Left hindlimb (tissue), 1 donor: ENCODE measurements around the gene PRELP.

ENCODE experiments used
- DNase-seq: peaks from one replicate; pipeline ENCODE4 v3.0.0-alpha.2; 2018

PRELP gene

DNA sequence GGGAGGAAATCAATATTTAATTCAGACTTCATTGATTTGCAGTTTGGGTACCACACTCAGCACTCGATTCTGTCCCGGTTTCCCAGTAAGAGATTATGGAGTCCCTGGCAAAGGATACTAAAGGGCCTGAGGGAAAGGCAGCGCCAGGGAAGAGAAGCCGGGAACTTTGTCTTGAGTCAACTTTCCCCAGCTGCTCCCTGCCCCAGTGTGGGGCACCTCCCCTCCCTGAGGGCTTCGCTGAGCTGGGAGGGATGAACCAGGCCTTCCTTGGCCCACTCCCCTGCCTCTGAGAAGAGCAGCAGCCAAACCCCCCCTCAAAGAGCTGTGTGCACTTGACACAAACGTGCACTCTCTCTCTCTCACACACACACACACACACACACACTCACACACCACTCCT, 51.0 kb downstream of the PRELP start:
- no peak for DNase-seq

DNA sequence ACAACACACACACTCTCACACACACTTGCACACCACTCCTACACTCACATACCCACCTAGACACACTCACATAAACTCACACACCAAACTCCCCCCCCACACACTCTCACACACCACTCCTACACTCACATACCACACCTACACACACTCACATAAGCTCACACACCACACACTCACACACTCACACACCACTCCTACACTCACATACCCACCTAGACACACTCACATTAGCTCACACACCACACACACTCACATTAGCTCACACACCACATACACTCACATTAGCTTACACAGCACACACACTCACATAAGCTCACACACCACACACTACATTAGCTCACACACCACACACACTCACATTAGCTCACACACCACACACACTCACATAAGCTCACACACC, 51.4 kb downstream of the PRELP start:
- no peak for DNase-seq

DNA sequence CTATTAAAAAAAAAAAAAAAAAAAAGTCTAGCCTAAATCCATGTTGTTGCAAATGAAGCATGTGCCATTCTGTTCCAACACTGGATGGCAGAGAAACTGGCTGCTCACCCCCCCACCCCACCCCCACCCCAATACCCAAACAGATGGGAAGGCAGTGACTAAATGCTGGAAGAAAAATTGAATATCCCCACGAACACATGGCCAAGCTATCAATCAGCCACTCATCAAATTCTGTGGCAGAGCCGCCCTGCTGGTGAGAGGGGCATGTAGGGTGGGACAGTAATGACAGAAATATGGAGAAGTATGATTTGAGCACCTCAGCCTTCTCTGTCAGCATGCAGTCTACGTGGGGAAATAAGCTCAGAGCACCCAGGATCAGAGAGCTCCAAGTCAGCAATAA, 52.5 kb downstream of the PRELP start:
- no peak for DNase-seq

DNA sequence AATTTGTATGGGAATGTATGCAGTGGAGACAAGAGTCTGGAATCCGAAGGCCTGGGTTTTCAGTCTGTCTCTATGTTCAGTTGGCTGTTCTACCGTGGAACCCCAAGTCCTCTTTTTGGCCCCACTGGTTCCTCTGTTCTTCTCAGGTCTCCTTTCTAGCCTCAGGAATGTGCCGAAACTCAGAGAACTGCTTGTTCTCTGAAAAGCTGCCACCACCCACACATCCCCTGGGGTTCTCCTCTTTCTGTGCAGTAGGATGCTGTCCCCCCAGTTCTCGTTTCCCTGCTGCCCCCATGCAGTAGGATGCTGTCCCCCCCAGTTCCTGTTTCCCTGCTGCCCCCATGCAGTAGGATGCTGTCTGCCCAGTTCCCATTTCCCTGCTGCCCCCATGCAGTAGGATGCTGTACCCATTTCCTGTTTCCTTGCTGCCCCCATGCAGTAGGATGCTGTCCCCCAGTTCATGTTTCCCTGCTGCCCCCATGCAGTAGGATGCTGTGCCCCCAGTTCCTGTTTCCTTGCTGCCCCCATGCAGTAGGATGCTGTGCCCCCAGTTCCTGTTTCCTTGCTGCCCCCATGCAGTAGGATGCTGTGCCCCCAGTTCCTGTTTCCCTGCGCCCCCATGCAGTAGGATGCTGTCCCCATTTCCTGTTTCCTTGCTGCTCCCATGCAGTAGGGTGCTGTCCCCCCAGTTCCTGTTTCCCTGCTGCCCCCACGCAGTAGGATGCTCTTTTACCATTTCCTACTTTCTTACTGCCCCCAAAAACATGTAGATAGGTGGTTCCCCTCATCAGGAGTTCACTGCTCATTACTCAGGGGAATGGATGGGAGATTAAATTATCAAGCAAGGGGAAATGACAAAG, 53.6 kb downstream of the PRELP start:
- no peak for DNase-seq

DNA sequence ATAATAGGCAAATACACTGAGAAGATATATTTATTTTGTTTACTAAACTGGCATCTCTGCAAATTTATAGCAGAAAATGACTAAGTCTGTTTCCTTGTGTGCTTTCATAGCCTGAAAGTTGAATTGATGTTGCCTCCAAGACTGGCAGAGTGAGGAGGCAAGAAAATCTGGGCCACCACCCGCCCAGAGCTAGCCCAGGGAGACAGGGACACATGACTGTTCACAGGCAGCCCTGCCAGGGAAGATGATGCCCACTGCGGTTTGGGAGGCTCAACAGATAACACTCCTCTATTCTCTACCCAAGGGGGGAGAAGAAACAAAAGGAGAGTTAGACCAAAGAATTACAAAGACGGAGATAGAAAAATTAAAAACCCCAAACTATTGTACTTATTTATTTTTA, 55.5 kb downstream of the PRELP start:
- no peak for DNase-seq

DNA sequence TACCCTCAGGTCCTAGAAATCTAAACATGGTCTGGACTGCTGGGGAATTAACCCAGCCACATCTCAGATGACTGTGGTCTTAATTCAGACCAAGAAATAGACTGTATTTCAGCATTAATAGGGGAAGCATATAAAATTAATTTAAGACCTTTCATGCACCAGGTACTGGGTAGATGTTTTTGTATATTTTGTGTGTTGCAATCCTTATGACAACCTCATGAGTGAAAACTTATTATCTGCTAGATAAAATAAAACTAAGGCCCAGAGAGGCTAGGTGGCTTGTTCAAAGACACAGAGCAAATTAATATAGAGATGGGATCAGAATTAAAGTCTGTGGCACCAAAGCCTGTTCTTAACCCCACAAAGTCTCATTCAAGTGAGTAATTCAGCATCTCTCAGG, 58.4 kb downstream of the PRELP start:
- no peak for DNase-seq

DNA sequence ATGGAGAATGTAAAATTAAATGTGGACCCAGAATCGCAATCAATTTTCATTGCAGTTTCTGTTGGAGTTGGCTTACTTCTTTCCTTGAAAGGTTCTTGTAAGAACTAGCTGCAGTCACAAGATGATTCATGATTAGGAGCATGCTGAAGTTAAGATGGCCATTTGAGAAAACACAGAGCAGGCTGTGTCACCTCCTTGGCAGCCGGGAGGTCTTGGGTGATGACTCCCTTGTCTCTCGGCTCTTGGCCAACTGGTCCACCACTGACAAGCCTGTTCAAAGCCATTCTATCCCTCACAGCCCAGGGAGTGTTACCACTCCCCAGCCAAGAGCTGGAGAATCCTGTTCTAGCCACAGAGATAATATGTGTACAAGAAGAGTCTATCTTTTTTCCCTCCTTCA, 58.9 kb downstream of the PRELP start:
- DNase-seq: no peak

DNA sequence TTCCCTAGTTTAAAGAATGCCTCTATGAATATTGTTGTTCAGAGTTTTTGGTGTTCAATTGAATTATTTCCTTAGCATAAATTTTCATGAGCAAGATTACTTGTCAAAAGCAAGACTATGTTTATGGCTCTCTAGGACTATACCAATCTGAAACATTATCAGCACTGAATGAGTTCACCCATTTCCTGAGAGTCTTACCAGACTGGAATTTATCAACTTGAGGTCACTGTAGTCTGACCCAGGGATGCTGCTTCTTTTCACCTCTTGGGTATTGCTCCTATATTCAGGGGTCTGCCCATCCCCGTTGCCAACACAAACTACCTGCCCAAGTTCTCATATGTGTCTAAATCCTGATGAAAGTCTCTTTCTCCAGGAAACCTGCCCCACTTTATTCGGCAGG, 61.0 kb downstream of the PRELP start:
- DNase-seq: no peak

DNA sequence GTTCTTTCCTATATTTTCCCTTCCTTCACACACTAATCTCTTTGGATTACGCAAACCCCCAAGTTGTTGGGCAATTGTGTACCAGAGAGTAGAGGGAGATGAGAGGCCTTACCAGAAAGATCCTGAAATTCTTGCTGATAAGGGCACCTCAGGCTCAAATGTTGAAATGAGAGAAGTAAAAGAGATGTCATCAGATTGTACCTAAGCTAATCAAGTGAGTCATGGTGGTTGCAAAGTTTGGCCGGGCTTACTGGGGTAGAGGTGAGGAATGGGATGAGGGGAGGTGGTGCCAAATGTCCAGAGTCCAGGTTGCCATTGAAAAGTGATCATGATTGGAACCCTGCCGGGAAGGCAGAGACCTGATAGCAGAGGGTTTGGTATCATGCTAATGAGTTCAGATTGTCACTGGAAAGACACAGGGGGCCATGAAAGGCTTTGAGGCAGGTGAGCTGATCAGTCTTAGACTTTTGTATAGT, 61.4 kb downstream of the PRELP start:
- DNase-seq: no peak

DNA sequence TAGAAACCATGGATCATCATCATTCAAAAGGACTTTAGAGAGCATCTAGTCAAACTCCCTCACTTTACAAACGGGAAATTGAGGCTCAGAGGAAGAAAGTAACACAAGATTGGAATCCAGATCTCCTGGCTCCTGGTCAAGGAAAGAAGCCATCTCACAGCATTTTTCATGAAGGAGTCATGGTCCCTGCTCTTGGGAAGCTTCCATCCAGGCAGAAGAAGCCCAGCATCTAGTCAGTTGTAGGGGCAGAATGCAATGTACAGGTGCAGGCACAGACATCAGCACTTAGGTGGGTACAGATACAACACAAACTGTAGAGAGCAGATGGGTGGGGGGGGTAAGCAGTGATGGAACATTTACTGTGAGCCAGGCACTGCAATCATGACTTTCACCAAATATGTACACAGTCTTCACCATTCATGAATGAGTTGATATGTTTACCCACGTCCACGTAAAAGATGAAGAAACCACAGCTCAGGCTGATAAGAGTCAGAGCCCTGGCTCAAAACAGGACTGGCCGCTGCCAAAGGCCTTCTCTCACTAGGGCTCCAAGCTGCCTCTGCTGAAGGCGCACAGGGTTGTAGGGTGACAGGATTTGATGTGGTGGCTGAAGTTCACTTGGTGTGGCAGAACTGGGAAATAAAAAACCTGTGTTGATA, 62.3 kb downstream of the PRELP start:
- DNase-seq: no peak

DNA sequence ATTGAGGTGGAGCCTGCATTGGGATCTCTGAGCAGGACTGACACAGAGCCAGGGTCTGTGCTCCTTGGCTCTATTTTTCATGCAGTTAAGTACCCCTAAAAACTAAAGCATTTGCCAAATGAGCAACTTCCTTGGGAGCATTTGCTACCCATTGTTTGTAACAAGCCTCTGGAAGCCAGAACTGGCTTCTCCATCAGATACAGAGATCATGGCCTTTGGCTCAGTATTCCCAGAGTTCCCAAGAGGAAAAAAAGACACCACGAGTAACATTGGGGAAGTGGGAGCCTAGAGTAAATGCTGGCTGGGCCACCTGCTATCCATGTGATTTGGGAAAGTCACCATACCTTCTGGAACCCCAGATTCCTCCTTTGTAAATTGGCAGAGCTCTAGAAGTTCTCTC, 63.1 kb downstream of the PRELP start:
- no peak for DNase-seq

DNA sequence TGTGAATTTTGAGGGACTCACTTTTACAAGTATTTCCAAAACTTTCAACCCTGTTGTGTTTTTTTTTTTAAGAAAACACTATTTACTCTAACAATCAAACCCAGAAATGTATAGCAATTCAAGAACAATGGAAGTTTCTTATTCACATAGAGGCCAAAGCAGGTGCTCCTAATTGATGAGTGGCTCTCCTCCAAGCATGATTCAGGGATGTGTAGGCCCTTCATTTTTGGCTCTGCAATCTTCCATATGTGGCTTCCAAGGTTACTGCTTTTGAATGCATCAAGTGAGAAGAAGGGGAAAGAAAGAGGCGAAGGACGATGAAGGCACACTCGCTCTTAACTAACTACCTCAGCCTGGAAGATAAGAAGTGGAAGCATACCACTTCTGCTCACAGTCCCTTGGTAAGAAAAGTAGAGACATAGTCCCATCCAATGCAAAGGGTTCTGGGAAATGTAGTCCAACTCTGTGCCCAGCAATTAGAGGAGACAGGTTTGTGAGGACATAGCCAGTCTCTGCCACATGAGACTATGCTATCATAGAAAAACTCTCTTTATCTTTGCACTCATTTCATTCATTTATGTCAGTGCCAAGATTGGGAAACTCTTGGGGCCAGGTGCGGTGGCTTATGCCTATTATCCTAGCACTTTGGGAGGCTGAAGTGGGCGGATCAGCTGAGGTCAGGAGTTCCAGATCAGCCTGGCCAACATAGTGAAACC, 64.4 kb downstream of the PRELP start:
- DNase-seq: no peak
